Astrocyte of the spinal cord (primary cell): Measurements from ENCODE around the gene RAB7B.

Experiments
- DNase-seq: peaks from one replicate; pipeline ENCODE4 v3.0.0; 2011; ENCODE audit warnings: low read depth, low spot score
- H3K4me3 ChIP-seq: 2 replicates; pipeline ENCODE4 v1.5.1; 2011; ENCODE audit warnings: low read depth, mild to moderate bottlenecking, low read length, moderate library complexity
- CTCF ChIP-seq: IDR thresholded peaks from 2 replicates; pipeline ENCODE4 v1.5.1; 2012; ENCODE audit warnings: low read depth, mild to moderate bottlenecking, low read length, inconsistent platforms
- in situ Hi-C: cut with HindIII; loops from 2 replicates; pipeline ENCODE4 v1.10.0; 2017; ENCODE audit warnings: low sequenced_read_pairs

Gene RAB7B

GRCh38 chr1:205948886-205949285 lies 54.3 kb downstream of the RAB7B start:
- in situ Hi-C loops, result no loop called here
- no peak for DNase-seq

GRCh38 chr1:205948039-205948438 lies 55.2 kb downstream of the RAB7B start:
- no peak for TF ChIP-seq CTCF
- in situ Hi-C loops, result no loop called here
- no peak overlapping the region for H3K4me3 ChIP-seq
- DNase-seq, result no peak

More at GRCh38 chr1:205948886-205949285, 54.3 kb downstream of the RAB7B start:
- H3K4me3 ChIP-seq, result no peak overlapping the region
- no peak for TF ChIP-seq CTCF

GRCh38 chr1:205947024-205947423 lies 56.2 kb downstream of the RAB7B start:
- in situ Hi-C loops, result no loop called here
- no peak for TF ChIP-seq CTCF
- no peak for DNase-seq
- no peak overlapping the region for H3K4me3 ChIP-seq

- no peak for DNase-seq
- no peak for TF ChIP-seq CTCF
- H3K4me3 ChIP-seq, result no peak overlapping the region
- in situ Hi-C loops, result no loop called here
Measured at GRCh38 chr1:205945069-205945468, 58.1 kb downstream of the RAB7B start.

- in situ Hi-C loops, result no loop called here
- no peak for DNase-seq
- no peak overlapping the region for H3K4me3 ChIP-seq
- no peak for TF ChIP-seq CTCF
Measured at GRCh38 chr1:205944525-205944924, 58.7 kb downstream of the RAB7B start.

- H3K4me3 ChIP-seq, result no peak within 1 kb of the TSS
- in situ Hi-C loops, result no loop called here
- DNase-seq, result no peak
- no peak for TF ChIP-seq CTCF
Measured at GRCh38 chr1:205943245-205943644, 60.0 kb downstream of the RAB7B start, which contains the start of gene SLC26A9. Gene SLC26A9, minus strand, starts transcription at chr1:205943456. Its CDS starts 7,636 bp downstream, at chr1:205935820.
